NOMO-1 treated with dmso at 0.1 percent for 144 hours (cell line): ENCODE measurements around the gene ATP2A3.
A peak's percentile ranks its signal among the peaks of the same experiment; 100 is the strongest.

Experiments used
- DNase-seq: peaks from one replicate; lab custom pipeline; 2025; ENCODE audit not compliant: unreplicated experiment; lab: John Stamatoyannopoulos, UW

ATP2A3 gene

DNA sequence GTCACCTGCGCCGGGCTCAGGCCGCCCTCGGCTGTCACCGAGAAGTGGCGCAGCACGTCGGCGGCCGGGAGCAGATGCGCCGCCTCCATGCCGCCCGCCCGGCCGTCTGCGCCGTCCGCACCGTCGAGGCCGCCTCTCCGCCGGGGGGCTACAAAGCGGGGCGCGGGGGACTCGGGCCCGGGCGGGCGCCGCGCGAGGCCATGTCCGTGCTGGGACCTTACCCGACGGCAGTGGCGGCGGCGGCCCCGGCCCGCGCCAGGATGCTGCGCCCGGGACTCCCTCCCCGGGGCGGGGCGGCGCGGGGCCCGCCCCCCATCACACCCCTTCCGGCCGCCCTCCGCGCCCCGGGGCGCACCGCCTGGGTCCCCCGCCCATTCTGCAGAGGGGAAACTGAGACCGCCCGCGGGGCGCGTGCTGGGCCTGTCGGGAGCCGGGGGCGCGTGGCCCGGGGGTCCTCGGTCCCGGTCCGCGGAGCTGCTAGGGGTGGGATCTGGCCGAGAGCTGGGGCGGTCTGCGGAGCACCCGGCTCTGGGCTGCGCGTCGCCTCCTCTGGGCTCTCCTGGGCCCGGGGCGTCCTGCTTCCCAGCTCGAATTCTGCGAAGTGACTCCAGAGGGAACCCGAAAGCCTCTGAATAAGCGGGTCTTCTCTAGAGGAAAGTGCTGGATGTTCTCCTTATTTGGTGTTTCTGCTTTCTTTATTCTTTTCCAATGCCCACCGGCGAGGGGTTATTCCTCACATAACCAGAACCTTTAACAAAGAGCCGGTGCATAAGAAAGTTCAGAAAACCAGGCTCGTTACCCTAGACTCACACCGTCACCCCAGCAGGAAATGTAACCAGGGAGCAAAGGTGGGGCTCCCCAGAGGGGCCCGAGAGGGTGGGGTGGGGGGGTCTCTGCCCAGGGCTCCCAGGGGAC, at the start of gene ATP2A3:
Gene ATP2A3 (minus strand): TSS at position 235 of the 915 bp plus-strand sequence. CDS start 146 bp downstream, at position 89.
- no peak for DNase-seq

DNA sequence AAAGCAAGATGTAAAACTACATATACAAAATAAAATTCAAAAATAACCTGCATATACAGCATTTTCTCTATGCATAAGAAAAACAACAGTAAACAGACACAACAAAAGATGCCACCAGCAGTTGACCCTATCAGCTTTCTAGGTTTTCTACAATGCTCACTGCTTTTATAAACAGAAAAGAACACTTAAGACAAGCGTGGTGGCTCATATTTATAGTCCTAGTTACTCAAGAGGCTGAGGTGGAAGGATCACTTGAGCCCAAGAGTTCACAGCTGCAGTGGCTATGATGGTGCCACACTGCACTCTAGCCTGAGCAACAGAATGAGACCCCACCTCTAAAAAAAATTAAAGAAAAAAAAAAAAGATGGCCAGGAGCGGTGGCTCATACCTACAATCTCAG, 46.5 kb upstream of the ATP2A3 start:
- DNase-seq: no peak

- no peak for DNase-seq
Observed at GRCh38 chr17:4009186-4009785, 45.0 kb upstream of the ATP2A3 start.

DNA sequence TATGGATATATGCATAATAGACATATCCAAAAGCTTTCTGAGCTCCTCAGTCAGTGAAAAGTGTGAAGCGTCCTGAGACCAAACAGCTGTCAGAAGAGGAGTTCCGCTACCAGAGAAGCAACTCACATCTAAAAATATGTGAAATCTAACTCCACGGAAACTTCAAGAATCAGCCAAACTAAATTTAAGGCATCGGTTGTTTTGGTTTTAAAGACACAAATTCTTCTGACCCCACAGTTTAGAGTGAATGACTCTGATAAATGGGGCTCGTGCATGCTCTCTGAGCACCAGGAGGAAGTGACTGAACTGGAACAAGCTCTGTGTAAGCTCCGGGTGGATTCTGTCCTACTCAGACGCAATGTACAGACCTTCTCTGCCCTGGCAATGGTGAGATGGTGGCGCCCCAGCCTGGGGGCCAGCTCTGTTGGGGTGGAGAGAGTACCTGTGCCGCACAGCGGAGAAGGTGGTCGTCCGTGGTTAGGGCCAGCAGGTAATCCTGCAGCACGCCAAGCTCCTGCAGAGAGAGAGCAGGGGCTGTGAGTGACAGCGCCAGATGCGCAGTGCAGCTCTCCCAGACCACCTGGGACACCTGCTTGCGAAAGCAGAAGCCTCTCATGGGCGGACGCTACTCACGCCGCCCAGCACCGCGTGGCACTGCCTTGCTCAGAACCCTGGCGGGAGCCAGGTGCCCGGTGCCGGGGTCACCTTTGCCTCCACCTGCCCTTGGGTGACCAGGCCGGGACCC, 44.4 kb upstream of the ATP2A3 start:
- no peak for DNase-seq

DNA sequence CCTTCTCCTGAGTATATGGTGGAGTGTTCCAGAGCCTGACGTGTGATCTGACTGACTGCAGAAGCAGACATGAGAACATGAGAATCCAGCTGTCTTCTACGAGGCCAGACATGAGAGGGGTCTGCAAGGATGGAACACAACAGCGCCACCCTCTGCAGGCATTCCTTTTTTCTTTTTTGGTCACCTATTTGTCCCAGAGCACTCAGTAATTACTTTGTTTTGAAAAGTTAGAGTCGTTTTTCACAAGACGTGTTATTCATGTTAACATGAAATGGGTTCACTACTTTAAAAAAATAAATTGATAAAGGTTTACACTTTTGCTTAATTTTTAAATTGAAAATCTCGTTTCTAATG, 43.8 kb upstream of the ATP2A3 start:
- no peak for DNase-seq

GRCh38 chr17:4007346-4008081, 43.3 kb upstream of the ATP2A3 start:
- no peak for DNase-seq

DNA sequence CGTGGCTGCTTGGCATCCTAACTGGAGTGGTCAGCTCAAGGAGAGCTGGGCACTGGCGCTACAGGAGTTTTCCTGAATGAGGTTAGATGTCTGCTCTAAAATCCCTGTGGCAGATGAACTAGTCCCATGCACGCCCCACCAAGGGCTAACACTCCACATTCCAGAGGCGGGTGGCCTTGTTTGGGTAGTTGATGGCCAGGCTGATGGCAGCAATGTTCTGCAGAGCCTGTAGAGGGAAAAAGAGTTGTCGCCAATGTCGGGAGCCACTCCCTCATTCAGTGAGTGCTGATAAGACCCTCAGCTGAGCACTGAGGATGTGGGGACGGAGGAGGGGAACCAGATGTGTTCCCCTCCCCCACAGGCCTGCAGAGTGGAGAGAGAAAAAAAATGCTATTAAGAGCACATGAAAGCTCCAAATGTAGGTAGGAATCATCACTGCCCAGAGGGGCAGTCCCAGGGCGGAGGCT, 42.5 kb upstream of the ATP2A3 start:
- no peak for DNase-seq

- DNase-seq: no peak
Observed at GRCh38 chr17:4006165-4006589, 41.9 kb upstream of the ATP2A3 start.

- no peak for DNase-seq
Observed at GRCh38 chr17:4005296-4006164, 41.3 kb upstream of the ATP2A3 start.

GRCh38 chr17:4004517-4005295, 40.5 kb upstream of the ATP2A3 start:
- DNase-seq: peak; percentile 13

- no peak for DNase-seq
Observed at GRCh38 chr17:4003501-4004421, 39.5 kb upstream of the ATP2A3 start.

GRCh38 chr17:4003131-4003500, 38.9 kb upstream of the ATP2A3 start:
- no peak for DNase-seq

DNA sequence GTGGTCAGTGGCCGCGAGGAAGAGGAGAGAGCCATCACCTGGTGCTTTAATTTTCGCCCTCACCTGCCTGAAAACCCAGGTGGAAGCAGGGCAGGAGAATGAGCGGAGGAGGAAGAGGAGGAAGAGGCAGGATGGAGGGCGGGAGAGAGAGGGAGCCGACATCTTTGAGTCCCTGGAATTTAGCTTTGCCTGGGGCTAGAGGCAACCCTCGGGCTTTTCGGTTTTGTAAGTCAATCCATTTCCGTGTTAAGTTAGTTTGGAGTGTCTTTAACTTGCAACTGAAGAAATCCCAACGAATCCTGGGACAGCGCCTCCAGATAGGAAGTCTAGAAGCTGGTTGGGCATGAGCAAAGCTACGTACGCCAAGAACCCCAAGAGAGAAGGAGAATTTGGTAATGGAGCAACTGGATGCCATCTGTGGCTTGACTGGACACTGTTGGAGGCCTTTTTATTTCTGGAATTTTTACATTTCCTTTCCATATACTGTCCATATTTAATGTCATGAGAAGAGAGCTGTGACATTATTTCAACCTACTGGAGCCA, 36.9 kb upstream of the ATP2A3 start:
- DNase-seq: no peak

DNA sequence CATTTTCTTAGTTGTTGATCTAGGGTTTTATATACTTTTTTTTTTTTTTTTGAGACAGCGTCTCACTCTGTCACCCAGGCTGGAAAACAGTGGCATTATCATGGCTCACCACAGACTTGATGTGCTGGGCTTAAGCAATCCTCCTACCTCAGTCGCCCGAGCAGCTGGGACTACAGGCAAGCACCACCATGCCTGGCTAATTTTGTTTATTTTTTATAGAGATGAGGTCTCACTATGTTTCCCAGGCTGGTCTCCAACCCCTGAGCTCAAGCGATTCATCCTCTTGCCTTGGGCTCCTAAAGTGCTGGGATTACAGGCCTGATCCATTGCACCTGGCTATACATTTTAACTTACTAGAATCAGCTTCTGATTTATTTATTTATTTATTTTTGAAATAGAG, 34.2 kb upstream of the ATP2A3 start:
- DNase-seq: no peak

DNA sequence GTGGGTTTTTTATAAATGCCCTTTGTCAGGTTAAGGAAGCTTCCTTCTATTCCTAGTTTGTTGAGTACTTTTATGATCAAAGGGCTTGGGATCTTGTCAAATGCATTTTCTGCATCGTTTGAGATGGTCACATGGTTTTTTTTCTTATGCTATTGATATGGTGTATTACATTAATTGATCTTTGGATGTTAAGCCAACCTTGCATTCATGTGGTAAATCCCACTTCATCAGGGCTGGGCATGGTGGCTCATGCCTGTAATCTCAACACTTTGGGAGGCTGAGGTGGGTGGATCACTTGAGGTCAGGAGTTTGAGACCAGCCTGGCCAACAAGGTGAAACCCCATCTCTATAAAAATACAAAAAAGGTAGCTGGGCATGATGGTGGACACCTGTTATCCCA, 30.8 kb upstream of the ATP2A3 start:
- DNase-seq: no peak

- DNase-seq: no peak
Observed at GRCh38 chr17:3994221-3994576, 30.0 kb upstream of the ATP2A3 start.

DNA sequence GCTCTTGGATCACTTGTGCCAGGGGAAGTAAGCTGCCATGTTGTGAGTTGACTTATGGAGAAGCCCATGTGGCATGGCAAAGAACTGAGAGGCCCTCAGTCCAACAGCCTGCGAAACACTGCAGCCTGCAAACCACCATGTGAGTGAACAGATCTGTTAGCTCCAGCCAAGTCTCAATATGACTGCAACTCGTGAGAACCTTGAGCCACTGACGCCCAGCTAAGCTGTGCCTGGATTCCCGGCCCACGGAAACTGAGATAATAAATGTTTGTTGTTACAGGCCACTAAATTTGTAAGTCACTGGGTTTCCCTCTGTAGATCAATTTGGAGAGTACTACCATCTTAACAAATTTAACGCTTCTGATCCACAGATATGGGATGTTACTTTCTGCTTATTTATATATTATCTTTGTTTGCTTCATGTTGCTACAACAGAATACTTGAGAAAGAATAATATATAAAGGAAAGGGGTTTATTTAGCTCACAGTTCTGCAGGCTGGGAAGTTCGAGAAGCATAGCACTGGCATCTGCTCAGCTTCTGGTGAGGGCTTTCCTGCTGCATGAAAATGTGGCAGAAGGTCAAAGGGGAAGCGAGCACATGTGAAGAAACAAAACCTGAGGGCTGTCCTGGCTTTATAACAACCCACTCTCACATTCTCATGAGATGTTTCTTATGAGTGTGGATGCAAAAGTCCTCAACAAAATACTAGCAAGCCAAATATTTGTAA, 29.4 kb upstream of the ATP2A3 start:
- no peak for DNase-seq
